ENCODE data around the gene SNAPC4. TPM values are rescaled to one million over a fixed set of nuclear protein-coding genes. Genes with fewer than 3 reads are reported as not detected.

Gene SNAPC4
- 3.7 and 6.3 TPM in 2 replicates for total RNA-seq (2014; rRNA removed; shearing (Covaris generic))

GRCh38 chr9:136400038-136400834 lies at the start of gene SNAPC4:
Gene SNAPC4, minus strand, starts transcription at chr9:136400170. Its CDS starts 1,742 bp downstream, at chr9:136398428.
- DNase-seq (ENCODE audit: low read depth in 1 of 2, low spot score in 2 of 2) = peak; percentile 77
- no peak within 1 kb of the TSS; the same call in 1 of the 2 replicates for H3K27ac ChIP-seq
- peak within 1 kb of the TSS; percentile 97 for H3K4me3 ChIP-seq
- H3K9me3 ChIP-seq (replicated peaks) = no peaks in the 10 kb centered on the region
- H3K36me3 ChIP-seq = peaks cover 60% of the 10 kb centered on the region
- peaks cover 21% of the 10 kb centered on the region for H3K4me1 ChIP-seq (replicated peaks)
- no peaks in the 10 kb centered on the region for H3K27me3 ChIP-seq (replicated peaks)

- H3K4me3 ChIP-seq = no peak overlapping the region
Measured at GRCh38 chr9:136448655-136449054, 48.7 kb upstream of the SNAPC4 start.

GRCh38 chr9:136447173-136447778 lies 47.3 kb upstream of the SNAPC4 start:
- no peaks in the 10 kb centered on the region for H3K9me3 ChIP-seq (replicated peaks)
- no peaks in the 10 kb centered on the region for H3K27me3 ChIP-seq (replicated peaks)
- no peak overlapping the region for H3K27ac ChIP-seq
- no peak overlapping the region for H3K4me3 ChIP-seq
- DNase-seq (ENCODE audit: low read depth in 1 of 2, low spot score in 2 of 2) = no peak
- H3K36me3 ChIP-seq = peaks cover 81% of the 10 kb centered on the region
- H3K4me1 ChIP-seq (replicated peaks) = no peaks in the 10 kb centered on the region

More at GRCh38 chr9:136448655-136449054, 48.7 kb upstream of the SNAPC4 start:
- DNase-seq (ENCODE audit: low read depth in 1 of 2, low spot score in 2 of 2) = no peak
- no peaks in the 10 kb centered on the region for H3K27me3 ChIP-seq (replicated peaks)
- H3K9me3 ChIP-seq (replicated peaks) = no peaks in the 10 kb centered on the region
- H3K27ac ChIP-seq = no peak overlapping the region
- peaks cover 77% of the 10 kb centered on the region for H3K36me3 ChIP-seq
- H3K4me1 ChIP-seq (replicated peaks) = no peaks in the 10 kb centered on the region

DNA sequence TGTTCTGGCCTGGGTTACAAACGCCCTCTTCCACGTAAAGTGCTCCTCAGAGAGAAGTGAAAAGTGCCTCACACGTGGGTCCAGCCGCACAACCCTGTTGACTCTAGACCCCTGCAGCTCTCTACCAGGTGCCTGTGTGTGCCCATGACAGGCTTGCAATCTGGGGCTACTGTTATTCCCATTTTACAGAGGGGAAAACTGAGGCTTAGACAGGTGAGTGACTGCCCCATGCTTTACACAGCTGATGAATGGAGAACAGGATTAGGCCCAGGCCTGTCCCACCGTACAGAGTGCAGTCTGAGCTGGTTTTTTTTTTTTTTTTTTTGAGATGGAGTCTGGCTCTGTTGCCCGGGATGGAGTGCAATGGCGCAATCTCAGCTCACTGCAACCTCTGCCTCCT lies 45.8 kb upstream of the SNAPC4 start:
- Histone ChIP-seq H3K4me1 (replicated peaks) (no peaks in the 10 kb centered on the region), H3K9me3 (replicated peaks) (no peaks in the 10 kb centered on the region), H3K36me3 (peaks cover 83% of the 10 kb centered on the region), H3K27me3 (replicated peaks) (no peaks in the 10 kb centered on the region), H3K27ac (no peak overlapping the region), H3K4me3 (no peak overlapping the region)
- no peak for DNase-seq (ENCODE audit: low read depth in 1 of 2, low spot score in 2 of 2)

GRCh38 chr9:136444102-136444501 lies 44.1 kb upstream of the SNAPC4 start:
- Histone ChIP-seq H3K27me3 (replicated peaks) (no peaks in the 10 kb centered on the region), H3K4me3 (no peak overlapping the region), H3K36me3 (peaks cover 81% of the 10 kb centered on the region), H3K27ac (no peak overlapping the region), H3K9me3 (replicated peaks) (no peaks in the 10 kb centered on the region), H3K4me1 (replicated peaks) (peaks cover 8% of the 10 kb centered on the region)
- no peak for DNase-seq (ENCODE audit: low read depth in 1 of 2, low spot score in 2 of 2)

GRCh38 chr9:136443687-136444086 lies 43.7 kb upstream of the SNAPC4 start:
- Histone ChIP-seq H3K27ac (no peak overlapping the region), H3K4me3 (no peak overlapping the region), H3K9me3 (replicated peaks) (no peaks in the 10 kb centered on the region), H3K27me3 (replicated peaks) (no peaks in the 10 kb centered on the region), H3K36me3 (peaks cover 80% of the 10 kb centered on the region), H3K4me1 (replicated peaks) (peaks cover 12% of the 10 kb centered on the region)
- DNase-seq (ENCODE audit: low read depth in 1 of 2, low spot score in 2 of 2) = no peak

DNA sequence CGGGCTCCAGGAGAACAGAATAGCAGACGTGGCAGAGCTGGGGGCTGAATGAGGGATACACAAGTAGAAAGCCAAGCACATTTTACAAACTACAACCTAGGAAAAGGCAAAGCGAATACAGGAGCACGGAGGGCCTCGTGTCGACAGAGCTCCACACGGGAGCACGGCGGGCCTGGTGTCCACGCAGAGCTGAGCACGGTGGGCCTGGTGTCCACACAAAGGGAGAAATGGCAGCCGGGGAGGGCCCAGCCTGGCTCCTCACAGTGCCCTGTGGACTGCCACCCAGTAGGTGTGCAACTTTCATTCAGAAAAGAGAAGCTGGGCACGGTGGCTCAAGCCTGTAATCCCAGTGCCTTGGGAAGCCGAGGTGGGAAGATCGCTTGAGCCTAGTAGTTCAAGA lies 43.1 kb upstream of the SNAPC4 start:
- peaks cover 86% of the 10 kb centered on the region for H3K36me3 ChIP-seq
- no peaks in the 10 kb centered on the region for H3K27me3 ChIP-seq (replicated peaks)

DNA sequence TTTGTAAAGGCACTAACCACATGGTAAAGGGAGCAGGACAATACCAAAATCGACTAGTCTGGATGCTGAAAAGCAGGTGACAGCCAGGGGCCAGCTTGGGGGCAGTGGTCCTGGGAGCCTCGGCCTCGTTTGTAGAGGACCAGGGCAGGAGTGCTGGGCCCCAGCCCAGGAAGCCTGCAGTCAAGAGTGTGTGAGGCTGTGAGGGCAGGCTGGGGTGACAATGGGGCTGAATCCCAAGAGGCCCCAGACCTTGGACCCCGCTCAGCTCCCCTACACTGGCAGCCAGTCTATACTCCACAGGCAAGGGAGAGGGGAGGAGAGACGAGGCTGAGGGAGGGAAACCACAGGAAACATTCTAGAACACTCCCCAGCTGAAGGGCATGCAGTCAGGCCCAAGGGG lies 42.3 kb upstream of the SNAPC4 start:
- no peaks in the 10 kb centered on the region for H3K27me3 ChIP-seq (replicated peaks)
- peaks cover 27% of the 10 kb centered on the region for H3K4me1 ChIP-seq (replicated peaks)
- no peak overlapping the region for H3K4me3 ChIP-seq
- DNase-seq (ENCODE audit: low read depth in 1 of 2, low spot score in 2 of 2) = no peak
- no peak overlapping the region for H3K27ac ChIP-seq
- H3K9me3 ChIP-seq (replicated peaks) = no peaks in the 10 kb centered on the region
- peaks cover 86% of the 10 kb centered on the region for H3K36me3 ChIP-seq

More for the DNA sequence above, 43.1 kb upstream of the SNAPC4 start:
- no peak for DNase-seq (ENCODE audit: low read depth in 1 of 2, low spot score in 2 of 2)
- Histone ChIP-seq H3K4me3 (no peak overlapping the region), H3K4me1 (replicated peaks) (peaks cover 18% of the 10 kb centered on the region), H3K9me3 (replicated peaks) (no peaks in the 10 kb centered on the region), H3K27ac (no peak overlapping the region)

DNA sequence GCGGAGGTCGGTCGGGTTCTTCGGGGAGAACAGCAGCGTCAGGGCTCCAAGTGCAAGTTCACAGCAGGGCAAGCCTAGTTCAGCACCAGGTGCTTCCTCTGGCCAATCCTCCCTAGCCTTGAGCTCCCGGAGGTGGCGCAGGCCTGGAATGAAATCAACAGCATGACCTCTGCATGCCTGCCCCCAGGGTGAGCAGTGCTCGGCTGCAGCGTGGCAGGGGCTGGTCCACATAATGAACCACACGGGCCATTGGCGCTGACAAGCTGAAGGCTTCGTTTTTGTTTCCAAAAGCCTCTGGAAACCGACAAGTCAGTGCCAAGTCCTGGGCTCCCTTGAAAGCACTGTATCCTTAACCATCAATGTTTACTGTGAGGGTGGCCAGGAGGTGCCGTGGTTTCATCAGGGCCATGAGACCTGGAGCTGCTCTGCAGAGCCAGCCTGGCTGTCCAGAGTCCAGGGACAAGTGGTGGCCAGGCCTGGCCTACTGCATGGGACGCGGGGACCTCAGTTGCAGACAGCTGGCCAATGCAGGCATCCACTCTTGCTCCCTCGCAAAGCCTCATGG lies 41.8 kb upstream of the SNAPC4 start:
- H3K9me3 ChIP-seq (replicated peaks) = no peaks in the 10 kb centered on the region
- DNase-seq (ENCODE audit: low read depth in 1 of 2, low spot score in 2 of 2) = no peak
- no peaks in the 10 kb centered on the region for H3K27me3 ChIP-seq (replicated peaks)
- peaks cover 28% of the 10 kb centered on the region for H3K4me1 ChIP-seq (replicated peaks)
- peaks cover 86% of the 10 kb centered on the region for H3K36me3 ChIP-seq
- H3K27ac ChIP-seq = no peak overlapping the region
- no peak overlapping the region for H3K4me3 ChIP-seq

DNA sequence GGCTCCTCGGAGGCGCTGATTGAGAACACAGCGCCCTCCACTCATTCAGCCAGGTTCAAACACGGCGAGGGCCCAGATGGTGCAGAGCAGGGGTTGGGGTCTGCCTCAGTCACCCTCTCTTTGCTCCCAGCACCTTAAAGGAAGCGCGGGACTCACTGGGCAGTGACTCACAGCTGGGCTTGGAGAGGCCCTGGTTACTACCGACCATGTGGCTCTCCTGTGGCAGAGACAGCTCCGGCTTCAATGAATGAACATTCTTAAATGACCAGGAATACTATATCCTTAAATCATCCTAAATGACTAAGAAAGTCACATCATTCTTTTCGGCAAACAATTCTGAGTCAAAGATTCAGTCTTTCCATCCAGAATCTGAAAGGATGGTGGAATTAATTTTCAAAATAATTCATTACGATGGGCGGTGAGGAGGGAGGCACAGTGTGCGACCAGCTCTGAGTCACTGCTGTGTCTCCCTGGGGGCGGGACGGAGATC lies 41.3 kb upstream of the SNAPC4 start:
- H3K4me3 ChIP-seq = no peak overlapping the region
- no peak for DNase-seq (ENCODE audit: low read depth in 1 of 2, low spot score in 2 of 2)
- no peak overlapping the region for H3K27ac ChIP-seq

DNA sequence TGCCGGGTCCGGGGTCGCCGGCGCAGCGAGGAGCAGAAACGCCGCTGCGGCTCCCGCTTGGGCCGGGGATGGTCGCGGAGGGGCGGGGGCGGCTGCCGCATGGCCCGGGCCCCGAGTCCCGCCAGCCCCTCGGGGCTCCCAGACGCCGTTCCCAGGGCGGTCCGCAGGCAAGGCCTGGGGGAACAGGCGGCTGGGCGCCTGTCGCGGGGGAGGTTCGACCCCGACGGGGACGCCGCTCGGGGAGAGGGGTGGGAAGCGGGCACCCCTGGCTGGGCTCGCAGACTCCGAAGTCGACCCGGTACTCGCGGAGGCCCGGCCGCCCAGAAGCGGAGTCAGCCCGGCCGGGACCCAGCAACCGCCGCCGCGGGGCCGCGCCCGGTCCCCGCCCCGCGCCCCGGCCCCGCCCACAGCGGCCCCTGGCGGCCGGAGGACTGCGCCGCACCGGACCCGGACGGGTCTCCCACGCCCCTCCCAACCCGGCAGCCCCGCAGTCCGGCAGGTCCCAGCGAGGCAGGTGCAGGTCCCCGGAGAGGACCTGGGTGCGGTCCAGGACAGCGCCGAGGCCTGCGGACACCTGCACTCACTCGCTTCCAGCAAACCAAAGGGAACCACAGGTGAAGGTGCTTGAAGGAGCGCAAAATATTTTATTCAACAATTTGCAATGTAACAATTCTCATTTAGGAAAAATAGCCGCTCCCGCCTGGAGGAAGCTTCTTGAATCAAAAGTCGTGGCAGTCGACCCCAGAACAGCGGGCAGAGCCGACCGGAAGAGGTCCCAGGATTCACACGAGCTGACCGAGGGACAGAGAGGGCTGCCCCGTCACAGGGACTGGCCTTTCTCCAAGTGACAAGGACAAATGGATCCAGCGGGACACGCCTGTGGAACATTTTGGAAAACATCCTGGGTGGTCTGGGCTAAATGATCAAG lies 39.8 kb upstream of the SNAPC4 start, which contains the start of gene INPP5E:
TSS of gene INPP5E (minus strand) at position 365 of the 928 bp plus-strand sequence. CDS start 426 bp downstream, outside the sequence.
- Histone ChIP-seq H3K36me3 (peaks cover 89% of the 10 kb centered on the region), H3K27ac (peak within 1 kb of the TSS; percentile 71), H3K4me1 (replicated peaks) (peaks cover 28% of the 10 kb centered on the region), H3K4me3 (peak within 1 kb of the TSS; percentile 98), H3K27me3 (replicated peaks) (no peaks in the 10 kb centered on the region), H3K9me3 (replicated peaks) (no peaks in the 10 kb centered on the region)
- DNase-seq (ENCODE audit: low read depth in 1 of 2, low spot score in 2 of 2) = peak; percentile 55 to 63

More for the DNA sequence above, 41.3 kb upstream of the SNAPC4 start:
- Histone ChIP-seq H3K36me3 (peaks cover 87% of the 10 kb centered on the region), H3K4me1 (replicated peaks) (peaks cover 28% of the 10 kb centered on the region), H3K27me3 (replicated peaks) (no peaks in the 10 kb centered on the region), H3K9me3 (replicated peaks) (no peaks in the 10 kb centered on the region)

DNA sequence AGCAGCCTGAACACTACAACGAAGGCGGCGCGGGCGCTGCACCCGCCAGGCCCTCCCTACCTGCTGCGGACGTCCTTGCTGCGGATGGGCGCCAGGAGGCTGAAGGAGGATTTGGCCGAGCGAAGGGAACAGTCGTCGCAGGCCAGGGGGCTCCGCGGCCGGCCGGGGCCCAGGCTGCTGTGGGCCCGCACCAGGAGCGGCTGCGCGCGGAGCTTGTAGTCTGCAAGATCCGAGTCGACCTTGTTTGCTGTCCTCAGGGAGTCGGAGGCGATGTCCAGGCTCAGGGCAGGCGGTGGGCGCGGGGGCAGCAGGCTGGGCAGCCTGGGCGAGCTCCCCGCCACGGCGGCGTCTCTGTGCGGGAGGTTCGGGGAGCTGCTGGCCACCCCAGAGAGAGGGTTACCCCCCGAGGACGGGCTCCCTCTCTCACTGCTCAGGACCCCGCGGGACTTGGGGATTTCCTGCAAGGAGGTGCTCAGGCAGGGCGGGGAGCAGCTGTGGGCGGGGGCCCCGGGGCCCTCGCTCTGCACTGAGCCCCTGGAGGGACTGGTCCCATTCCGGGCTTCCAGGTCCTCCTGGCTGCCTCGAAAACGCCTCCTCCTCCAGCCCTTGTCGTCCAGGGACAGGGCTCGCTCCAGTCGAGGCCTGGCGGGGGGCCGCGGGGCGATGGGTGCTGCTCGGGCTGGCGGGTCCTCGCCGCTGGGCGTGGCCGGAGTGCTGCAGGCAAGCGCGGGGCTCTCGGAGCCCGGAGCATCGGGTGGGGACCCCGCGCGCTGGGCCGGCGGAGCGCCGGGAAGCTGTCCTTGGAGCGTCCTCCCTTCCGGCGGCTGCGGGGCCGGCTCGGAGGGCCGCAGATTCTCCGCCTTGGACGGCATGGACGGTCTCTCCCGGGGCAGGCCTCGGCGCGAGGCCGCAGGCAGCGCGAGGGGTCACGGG lies 38.8 kb upstream of the SNAPC4 start:
- Histone ChIP-seq H3K36me3 (peaks cover 81% of the 10 kb centered on the region), H3K4me1 (replicated peaks) (peaks cover 28% of the 10 kb centered on the region), H3K27me3 (replicated peaks) (no peaks in the 10 kb centered on the region), H3K9me3 (replicated peaks) (no peaks in the 10 kb centered on the region), H3K4me3 (peak overlapping the region; percentile 98), H3K27ac (peak overlapping the region; percentile 71)
- peak in 1 of 2 experiments; percentile 48 for DNase-seq (ENCODE audit: low read depth in 1 of 2, low spot score in 2 of 2)
